22Rv1 (cell line): ENCODE measurements around the gene DAAM1.

Experiments
- CTCF ChIP-seq: fragments of 450-650 bp; IDR thresholded peaks from 2 replicates; pipeline ENCODE4 v1.5.1; 2017; ENCODE audit warnings: mild to moderate bottlenecking
- ZFX ChIP-seq: fragments of 450-650 bp; IDR thresholded peaks from 2 replicates; pipeline ENCODE4 v1.6.1; 2017; ENCODE audit warnings: antibody characterized with exemption, borderline replicate concordance

DNA sequence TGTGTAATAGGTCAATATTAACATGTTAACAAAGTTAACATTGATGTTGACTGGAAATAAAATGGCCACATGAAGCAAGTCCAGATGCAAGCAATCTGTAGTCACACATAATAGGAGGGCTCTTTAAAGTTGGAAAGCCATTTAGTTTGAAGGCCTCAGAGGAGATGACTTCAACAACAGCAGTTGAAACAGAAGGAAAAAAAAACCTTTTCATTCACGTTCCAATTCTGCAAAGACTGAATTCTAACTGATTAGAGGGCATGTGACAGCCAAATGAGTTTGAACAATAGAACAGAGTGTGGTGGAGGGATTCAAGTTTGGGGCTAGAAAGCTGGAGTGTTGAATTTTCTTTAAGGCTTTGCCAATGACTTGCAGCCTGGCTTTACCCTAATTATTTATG lies 41.5 kb upstream of the DAAM1 start:
- TF ChIP-seq CTCF, result no peak
- no peak for TF ChIP-seq ZFX
